Measurements from ENCODE around the gene TEF.

GRCh38 chr22:41359376-41359775, 22.4 kb upstream of the TEF start:
- TF ChIP-seq, protein P1, sequence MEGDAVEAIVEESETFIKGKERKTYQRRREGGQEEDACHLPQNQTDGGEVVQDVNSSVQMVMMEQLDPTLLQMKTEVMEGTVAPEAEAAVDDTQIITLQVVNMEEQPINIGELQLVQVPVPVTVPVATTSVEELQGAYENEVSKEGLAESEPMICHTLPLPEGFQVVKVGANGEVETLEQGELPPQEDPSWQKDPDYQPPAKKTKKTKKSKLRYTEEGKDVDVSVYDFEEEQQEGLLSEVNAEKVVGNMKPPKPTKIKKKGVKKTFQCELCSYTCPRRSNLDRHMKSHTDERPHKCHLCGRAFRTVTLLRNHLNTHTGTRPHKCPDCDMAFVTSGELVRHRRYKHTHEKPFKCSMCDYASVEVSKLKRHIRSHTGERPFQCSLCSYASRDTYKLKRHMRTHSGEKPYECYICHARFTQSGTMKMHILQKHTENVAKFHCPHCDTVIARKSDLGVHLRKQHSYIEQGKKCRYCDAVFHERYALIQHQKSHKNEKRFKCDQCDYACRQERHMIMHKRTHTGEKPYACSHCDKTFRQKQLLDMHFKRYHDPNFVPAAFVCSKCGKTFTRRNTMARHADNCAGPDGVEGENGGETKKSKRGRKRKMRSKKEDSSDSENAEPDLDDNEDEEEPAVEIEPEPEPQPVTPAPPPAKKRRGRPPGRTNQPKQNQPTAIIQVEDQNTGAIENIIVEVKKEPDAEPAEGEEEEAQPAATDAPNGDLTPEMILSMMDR (IDR thresholded peaks at IDR 0.05; ENCODE audit: insufficient read depth, low read length, poor library complexity, severe bottlenecking), result no peak
- TF ChIP-seq EZH2phosphoT487 (conservative IDR thresholded peaks at IDR 0.05; ENCODE audit: low read length), result no peak

Data from SU-DHL-6 (cell line).